Panc1 (cell line): ENCODE results near the gene CALCR. TPM values are rescaled to one million over a fixed set of nuclear protein-coding genes. Genes with fewer than 3 reads are reported as not detected.

Experiments used
- ATAC-seq: fragments of 200-7000 bp; cut with Tn5 transposase; 2 replicates; pipeline ENCODE4 v1.9.1; 2020; ENCODE audit warnings: mild to moderate bottlenecking, moderate library complexity
- BruUV-seq: library from RNA; stranded (reverse); fragments of 400-500 nt; replicated peaks from 2 replicates; lab custom pipeline; 2021; lab: Mats Ljungman, UMichigan
- CTCF ChIA-PET: fragments of 300-600 bp; sonication (Branson Sonifier 250); formaldehyde crosslinking; loops from one replicate; lab custom pipeline; 2022; ENCODE audit warnings: antibody characterized with exemption; lab: Charles Lee
- POLR2A ChIA-PET: fragments of 300-600 bp; sonication (Branson Sonifier 250); formaldehyde crosslinking; loops from one replicate; lab custom pipeline; 2022; ENCODE audit warnings: antibody characterized with exemption; lab: Charles Lee
- DNase-seq: peaks from one replicate; pipeline ENCODE4 v3.0.0-alpha.2; 2010; ENCODE audit warnings: low read depth, low spot score
- H3K27ac ChIP-seq: 2 replicates; pipeline ENCODE4 v1.5.1; 2011; ENCODE audit warnings: mild to moderate bottlenecking, low read length, inconsistent platforms
- H3K27me3 ChIP-seq: fragments of 200-500 bp; sonication (Bioruptor generic); 2 replicates; pipeline ENCODE4 v1.6.0; 2014; ENCODE audit warnings: low read length, inconsistent platforms; ENCODE audit not compliant: control insufficient read depth, insufficient read depth
- H3K36me3 ChIP-seq: fragments of 200-500 bp; sonication (Bioruptor generic); 2 replicates; pipeline ENCODE4 v1.5.1; 2014; ENCODE audit warnings: inconsistent platforms, mild to moderate bottlenecking, low read length, moderate library complexity; ENCODE audit not compliant: control insufficient read depth, insufficient read depth
- H3K4me1 ChIP-seq: 2 replicates; pipeline ENCODE4 v1.5.1; 2011; ENCODE audit warnings: inconsistent platforms, mild to moderate bottlenecking, low read length, moderate library complexity; ENCODE audit not compliant: control insufficient read depth, insufficient read depth
- H3K4me3 ChIP-seq, 2 experiments: 2 replicates each; pipeline ENCODE4 v1.5.1; 2011 to 2012; ENCODE audit warnings: low read depth in 2 of 2, low read length in 2 of 2, mild to moderate bottlenecking in 2 of 2, inconsistent platforms in 1 of 2, moderate library complexity in 1 of 2
- H3K9me3 ChIP-seq: fragments of 200-500 bp; sonication (Bioruptor generic); 2 replicates; pipeline ENCODE4 v1.5.1; 2014; ENCODE audit warnings: low read depth, mild to moderate bottlenecking, inconsistent platforms, low read length, moderate library complexity; ENCODE audit not compliant: control insufficient read depth, insufficient read depth
- CTCF ChIP-seq: fragments of 450-650 bp; IDR thresholded peaks from 2 replicates; pipeline ENCODE4 v1.5.1; 2017; ENCODE audit warnings: mild to moderate bottlenecking
- POLR2AphosphoS5 ChIP-seq: IDR thresholded peaks from 2 replicates; pipeline ENCODE4 v1.6.1; 2012; ENCODE audit warnings: mild to moderate bottlenecking, low read depth, low read length, moderate library complexity
- REST ChIP-seq, 2 experiments: IDR thresholded peaks; 2 replicates each; pipeline ENCODE4 v1.6.1; 2011 to 2012; ENCODE audit warnings: low read depth in 2 of 2, control low read depth in 1 of 2, low read length in 1 of 2, mild to moderate bottlenecking in 1 of 2, moderate library complexity in 1 of 2; ENCODE audit not compliant: insufficient read depth in 1 of 2
- SIN3A ChIP-seq: IDR thresholded peaks from 2 replicates; pipeline ENCODE4 v1.6.1; 2012; ENCODE audit warnings: low read depth, mild to moderate bottlenecking, low read length, moderate library complexity, borderline replicate concordance; ENCODE audit not compliant: insufficient read depth
- TCF7L2 ChIP-seq: IDR thresholded peaks from 2 replicates; pipeline ENCODE4 v1.6.1; 2011; ENCODE audit warnings: mild to moderate bottlenecking, low read depth, low read length, inconsistent platforms
- in situ Hi-C: cut with HindIII; loops from 2 replicates; pipeline ENCODE4 v1.10.0; 2016; ENCODE audit warnings: low sequenced_read_pairs, low pct_unique_long_range_greater_than_20kb
- intact Hi-C: fragments of 100-400 bp; cut with micrococcal nuclease; formaldehyde crosslinking; loops from one replicate; pipeline ENCODE4 v1.10.0; 2022; ENCODE audit not compliant: unreplicated experiment
- total RNA-seq: library from RNA; stranded (reverse); gene quantifications from one replicate; pipeline ENCODE4 v1.2.1, GENCODE V29; 2021; ENCODE audit not compliant: unreplicated experiment

CALCR gene
- total RNA-seq, 1 experiment from 2014 or later, result 0.10 TPM

GRCh38 chr7:93407239-93407638 lies 167.3 kb downstream of the CALCR start:
- Histone ChIP-seq H3K4me1 (no peaks in the 10 kb centered on the region), H3K27me3 (peaks cover 2% of the 10 kb centered on the region; the same call in 1 of the 2 replicates), H3K4me3 (no peak overlapping the region), H3K9me3 (peaks cover 9% of the 10 kb centered on the region; the same call in 1 of the 2 replicates), H3K27ac (no peak overlapping the region), H3K36me3 (no peaks in the 10 kb centered on the region)
- BruUV-seq, result no TSS peak
- in situ Hi-C loops (no loop called here), intact Hi-C loops (no loop called here)
- POLR2A ChIA-PET, result interaction anchor here (0.5 kb wide), 1 partner anchor 68 kb away, joined by 6 read pairs; no protein-coding TSS in a partner anchor
- TF ChIP-seq SIN3A (no peak), TCF7L2 (no peak), REST (IDR thresholded peaks at IDR 0.05; ENCODE audit: insufficient read depth in 1 of 2, low read depth in 2 of 2, low read length in 1 of 2) (no peak), POLR2AphosphoS5 (no peak), CTCF (no peak)
- DNase-seq (no peak), ATAC-seq (no peak)
- CTCF ChIA-PET, result no interaction called here

- Histone ChIP-seq H3K4me1 (no peaks in the 10 kb centered on the region), H3K27ac (no peak overlapping the region), H3K36me3 (no peaks in the 10 kb centered on the region), H3K9me3 (peaks cover 9% of the 10 kb centered on the region; the same call in 1 of the 2 replicates), H3K4me3 (no peak overlapping the region), H3K27me3 (no peaks in the 10 kb centered on the region)
- DNase-seq, result no peak
- POLR2A ChIA-PET, result interaction anchor here (0.6 kb wide), 1 partner anchor 48 kb away, joined by 3 read pairs; no protein-coding TSS in a partner anchor
- in situ Hi-C loops (no loop called here), intact Hi-C loops (no loop called here)
- no peak for ATAC-seq
- TF ChIP-seq SIN3A, result no peak
- TF ChIP-seq TCF7L2, result no peak
- CTCF ChIA-PET, result no interaction called here
- no TSS peak for BruUV-seq
These were observed 171.6 kb downstream of the CALCR start for GRCh38 chr7:93402944-93403343.

- Histone ChIP-seq H3K4me1 (no peaks in the 10 kb centered on the region), H3K9me3 (no peaks in the 10 kb centered on the region), H3K27ac (no peak overlapping the region), H3K4me3 (no peak overlapping the region), H3K27me3 (no peaks in the 10 kb centered on the region; the same call in 1 of the 2 replicates), H3K36me3 (no peaks in the 10 kb centered on the region)
- intact Hi-C loops (no loop called here), in situ Hi-C loops (no loop called here)
- POLR2A ChIA-PET, result no interaction called here
- DNase-seq (no peak), ATAC-seq (no peak)
- BruUV-seq, result no TSS peak
- CTCF ChIA-PET, result no interaction called here
- TF ChIP-seq TCF7L2 (no peak), CTCF (no peak), REST (IDR thresholded peaks at IDR 0.05; ENCODE audit: insufficient read depth in 1 of 2, low read depth in 2 of 2, low read length in 1 of 2) (no peak), POLR2AphosphoS5 (no peak), SIN3A (no peak)
These were observed 174.9 kb downstream of the CALCR start for GRCh38 chr7:93399642-93400041.
